Upper lobe of left lung (tissue), 6 donors: ENCODE results near the gene AK1. TPM values are rescaled to one million over a fixed set of nuclear protein-coding genes. Genes with fewer than 3 reads are reported as not detected.

Experiments used
- ATAC-seq, 2 donors: fragments of 200-7000 bp; cut with Tn5 transposase; one replicate each; pipeline ENCODE4 v1.9.1; 2022; ENCODE audit warnings: mild to moderate bottlenecking in 2 of 2, moderate library complexity in 2 of 2; ENCODE audit not compliant: low FRiP score in 2 of 2
- DNase-seq, 2 donors: peaks; one replicate each; pipeline ENCODE4 v3.0.0-alpha.2; 2019 to 2020
- H3K27ac ChIP-seq, 4 donors: fragments of 200-600 bp; sonication (generic); one replicate each; pipeline ENCODE4 v1.5.1; 2016 to 2019
- H3K27me3 ChIP-seq, 4 donors: fragments of 200-600 bp; sonication (generic); one replicate each; pipeline ENCODE4 v1.5.1; 2017 to 2019
- H3K36me3 ChIP-seq, 4 donors: fragments of 200-600 bp; sonication (generic); one replicate each; pipeline ENCODE4 v1.5.1; 2016 to 2019
- H3K4me1 ChIP-seq, 4 donors: fragments of 200-600 bp; sonication (generic); one replicate each; pipeline ENCODE4 v1.5.1; 2018 to 2019
- H3K4me3 ChIP-seq, 4 donors: fragments of 200-600 bp; sonication (generic); one replicate each; pipeline ENCODE4 v1.5.1; 2017 to 2019; ENCODE audit warnings: mild to moderate bottlenecking in 2 of 4, moderate library complexity in 1 of 4
- H3K9me3 ChIP-seq, 4 donors: fragments of 200-600 bp; sonication (generic); one replicate each; pipeline ENCODE4 v1.5.1; 2018 to 2019
- EP300 ChIP-seq, 4 donors: sonication (generic); formaldehyde crosslinking; IDR thresholded peaks; one replicate each; pipeline ENCODE4 v1.5.1; 2017; ENCODE audit warnings: antibody characterized with exemption in 4 of 4, control low read depth in 2 of 4
- POLR2A ChIP-seq, 4 donors: fragments of 450-650 bp; IDR thresholded peaks; one replicate each; pipeline ENCODE4 v1.5.1; 2016 to 2017; ENCODE audit warnings: antibody characterized with exemption in 4 of 4, mild to moderate bottlenecking in 2 of 4
- POLR2AphosphoS5 ChIP-seq, 2 donors: sonication (generic); formaldehyde crosslinking; IDR thresholded peaks; one replicate each; pipeline ENCODE4 v1.5.1; 2017; ENCODE audit warnings: antibody characterized with exemption in 2 of 2
- WGBS, 2 donors: methylation state at CpG; one replicate each; pipeline ENCODE4 v1.1.5; 2017 to 2018; 5-methylcytosine and 5-hydroxymethylcytosine counted together
- total RNA-seq, 6 donors: library from RNA; depleted of rRNA in 4 of 6; stranded (reverse); fragments of >200 nt in 4 of 6; gene quantifications; one replicate each; pipeline versions ENCODE4 v1.1.0 to v1.2.1, GENCODE V29; 2016 to 2021
- TF ChIP-seq, protein P1 (sequence below), 6 experiments: fragments of 450-650 bp in 4 of 6; fragments of 200-600 bp in 2 of 6; sonication (generic) in 2 of 6; IDR thresholded peaks; one replicate each; pipeline ENCODE4 v1.5.1; 2016 to 2019; ENCODE audit warnings: antibody characterized with exemption in 6 of 6
- donor health status: DM: no; HTN: no; CAD: no; lungs with moderate emphysema.
- donor health status: DM: no; HTN: yes; CAD: no; lungs with severe emphysema.

AK1 gene
- total RNA-seq, 6 donors from 2014 or later, result 106 to 239 (median 161) TPM

DNA sequence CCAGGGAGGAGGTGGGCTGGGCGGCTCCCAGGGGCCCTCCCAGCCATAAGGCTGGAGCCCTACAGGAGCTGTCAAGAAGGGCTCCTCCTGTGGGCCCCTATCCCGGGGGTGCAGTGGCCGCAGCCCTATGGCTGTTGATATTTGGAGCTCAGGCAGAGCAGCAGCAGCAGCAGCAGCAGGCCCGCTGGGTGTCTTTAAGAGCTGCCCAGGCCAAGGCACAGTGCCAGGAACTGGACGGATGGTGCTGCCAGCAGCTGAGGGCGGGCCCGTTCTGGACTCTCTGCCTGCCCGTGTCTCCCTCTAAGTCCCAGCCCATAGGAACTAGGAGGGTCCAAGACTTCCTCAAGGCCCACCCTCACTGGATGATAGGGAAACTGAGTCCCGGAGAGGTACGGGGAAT lies 3.6 kb downstream of the AK1 start:
- no peaks in the 10 kb centered on the region for H3K9me3 ChIP-seq
- peaks cover 5 to 35% (median 25%) of the 10 kb centered on the region in 4 donors for H3K36me3 ChIP-seq
- 60% methylated on average over 10 of the region's 10 CpGs; no CpG with 5 or more reads in 1 of the 2 donors for WGBS, 2 donors
- peak overlapping the region in 2 of 4 donors; percentile 70 to 71 for H3K4me3 ChIP-seq
- DNase-seq, result peak; percentile 81 to 86
- no peak for ATAC-seq
- no peaks in the 10 kb centered on the region for H3K27me3 ChIP-seq
- peak overlapping the region; percentile 11 to 88 (median 62) for H3K27ac ChIP-seq
- H3K4me1 ChIP-seq, result peaks cover 52 to 65% (median 59%) of the 10 kb centered on the region in 4 donors
- TF ChIP-seq EP300 (IDR thresholded peaks at IDR 0.05) (no peak), POLR2AphosphoS5 (IDR thresholded peaks at IDR 0.05) (no peak), POLR2A (IDR thresholded peaks at IDR 0.05) (no peak)
- TF ChIP-seq, protein P1, sequence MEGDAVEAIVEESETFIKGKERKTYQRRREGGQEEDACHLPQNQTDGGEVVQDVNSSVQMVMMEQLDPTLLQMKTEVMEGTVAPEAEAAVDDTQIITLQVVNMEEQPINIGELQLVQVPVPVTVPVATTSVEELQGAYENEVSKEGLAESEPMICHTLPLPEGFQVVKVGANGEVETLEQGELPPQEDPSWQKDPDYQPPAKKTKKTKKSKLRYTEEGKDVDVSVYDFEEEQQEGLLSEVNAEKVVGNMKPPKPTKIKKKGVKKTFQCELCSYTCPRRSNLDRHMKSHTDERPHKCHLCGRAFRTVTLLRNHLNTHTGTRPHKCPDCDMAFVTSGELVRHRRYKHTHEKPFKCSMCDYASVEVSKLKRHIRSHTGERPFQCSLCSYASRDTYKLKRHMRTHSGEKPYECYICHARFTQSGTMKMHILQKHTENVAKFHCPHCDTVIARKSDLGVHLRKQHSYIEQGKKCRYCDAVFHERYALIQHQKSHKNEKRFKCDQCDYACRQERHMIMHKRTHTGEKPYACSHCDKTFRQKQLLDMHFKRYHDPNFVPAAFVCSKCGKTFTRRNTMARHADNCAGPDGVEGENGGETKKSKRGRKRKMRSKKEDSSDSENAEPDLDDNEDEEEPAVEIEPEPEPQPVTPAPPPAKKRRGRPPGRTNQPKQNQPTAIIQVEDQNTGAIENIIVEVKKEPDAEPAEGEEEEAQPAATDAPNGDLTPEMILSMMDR (IDR thresholded peaks at IDR 0.05), result no peak

DNA sequence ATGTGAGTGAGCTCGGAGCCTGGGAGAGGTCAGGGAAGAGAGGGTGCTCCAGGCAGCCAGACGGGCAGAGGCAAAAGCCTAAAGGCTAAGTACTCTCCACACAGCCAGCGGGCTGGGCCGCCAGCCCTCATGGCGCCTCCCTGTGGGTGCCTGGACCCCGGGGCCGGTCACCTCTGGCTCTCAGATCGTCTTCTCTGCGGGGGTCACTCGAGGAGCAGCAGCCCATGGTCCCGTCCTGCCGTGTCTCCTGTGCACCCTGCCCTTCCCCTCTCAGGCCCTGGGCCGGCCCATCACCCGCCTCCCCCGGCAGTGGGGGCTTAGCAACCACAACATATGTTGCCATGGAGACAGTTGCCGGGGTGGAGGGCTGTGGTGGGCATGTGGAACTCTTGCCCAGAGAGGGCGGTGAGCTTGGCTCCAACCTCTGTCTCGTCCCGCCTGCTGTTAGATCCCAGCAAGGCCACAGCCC lies 4.2 kb downstream of the AK1 start:
- Histone ChIP-seq H3K36me3 (peaks cover 5 to 41% (median 28%) of the 10 kb centered on the region in 4 donors), H3K4me3 (no peak overlapping the region), H3K27me3 (no peaks in the 10 kb centered on the region), H3K27ac (peak overlapping the region in 3 of 4 donors; percentile 40 to 88 (median 85)), H3K4me1 (peaks cover 47 to 66% (median 61%) of the 10 kb centered on the region in 4 donors), H3K9me3 (no peaks in the 10 kb centered on the region)
- TF ChIP-seq, protein P1 (IDR thresholded peaks at IDR 0.05), result no peak
- TF ChIP-seq EP300 (IDR thresholded peaks at IDR 0.05), result no peak
- no peak for ATAC-seq
- peak in 1 of 2 donors; percentile 77 for DNase-seq
- 75 to 80% methylated on average over 15 to 19 of the region's 19 CpGs for WGBS, 2 donors

DNA sequence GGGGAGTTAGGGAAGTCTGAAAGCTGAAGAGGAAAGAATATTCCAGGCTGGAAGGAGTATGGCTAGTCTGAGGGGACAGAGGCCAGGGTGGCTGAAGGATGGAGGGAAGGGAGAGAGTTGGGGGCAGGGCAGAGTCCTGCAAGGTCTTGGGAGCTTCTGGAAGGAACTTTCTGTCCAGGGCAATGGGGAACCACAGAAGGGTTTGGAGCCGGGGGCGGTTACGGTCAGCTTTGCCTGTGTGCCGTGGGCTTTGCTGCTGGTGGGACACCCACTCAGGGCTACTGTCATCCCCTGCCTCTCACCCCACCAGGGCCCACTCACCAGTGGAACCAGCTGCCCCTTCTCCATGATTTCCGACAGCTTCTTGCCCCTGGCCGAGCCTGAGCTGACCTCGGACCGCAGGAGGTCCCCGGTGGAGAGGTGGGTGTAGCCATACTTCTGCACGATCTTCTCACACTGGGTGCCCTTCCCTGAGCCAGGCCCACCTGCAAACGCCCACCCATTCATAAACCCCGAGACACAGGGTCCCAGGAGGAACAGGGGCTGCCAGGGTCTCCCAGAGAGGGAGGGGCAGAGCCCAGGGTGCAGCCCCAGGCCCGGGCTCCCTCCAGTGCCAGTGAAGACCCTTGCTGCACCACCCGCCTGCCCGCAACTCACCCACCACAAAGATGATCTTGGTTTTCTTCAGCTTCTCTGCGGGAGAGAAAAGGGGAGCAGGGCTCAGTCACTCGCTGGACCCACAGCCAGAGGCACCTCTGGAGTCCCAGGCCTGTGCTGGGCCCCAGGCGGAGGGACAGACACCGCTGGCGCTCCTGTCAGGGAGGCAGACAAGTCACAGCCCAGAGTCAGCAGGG lies 4.9 kb downstream of the AK1 start:
- whole genome bisulfite sequencing, 2 donors, result 95 to 97% methylated on average over 7 to 18 of the region's 20 CpGs
- peaks cover 42 to 66% (median 61%) of the 10 kb centered on the region in 4 donors for H3K4me1 ChIP-seq

DNA sequence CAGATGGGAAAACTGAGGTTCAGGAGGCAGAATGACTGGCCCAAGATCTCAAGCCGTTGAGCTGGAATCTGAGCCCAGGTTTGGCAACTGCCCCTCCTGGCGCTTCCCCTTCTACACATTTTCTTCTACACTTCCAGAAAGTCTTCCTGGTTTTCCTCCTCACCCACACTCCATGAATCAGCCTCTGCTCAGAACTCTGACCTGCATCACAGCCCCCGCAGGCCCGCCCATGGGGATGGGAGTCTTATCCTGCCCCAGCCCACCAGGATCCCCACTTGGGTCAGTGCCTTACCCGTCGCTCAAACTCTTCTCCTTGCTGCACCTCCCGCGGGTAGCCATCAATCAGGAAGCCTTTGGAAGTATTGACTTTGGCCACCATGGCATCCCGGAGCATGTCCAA lies 5.9 kb downstream of the AK1 start:
- H3K27me3 ChIP-seq, result no peaks in the 10 kb centered on the region
- H3K4me3 ChIP-seq, result no peak overlapping the region
- H3K4me1 ChIP-seq, result peaks cover 43 to 66% (median 59%) of the 10 kb centered on the region in 4 donors
- no peak for TF ChIP-seq POLR2AphosphoS5 (IDR thresholded peaks at IDR 0.05)
- TF ChIP-seq POLR2A (IDR thresholded peaks at IDR 0.05), result no peak
- TF ChIP-seq EP300 (IDR thresholded peaks at IDR 0.05), result no peak
- TF ChIP-seq, protein P1 (IDR thresholded peaks at IDR 0.05), result no peak
- H3K27ac ChIP-seq, result no peak overlapping the region
- ATAC-seq, result no peak
- no peak for DNase-seq
- H3K9me3 ChIP-seq, result no peaks in the 10 kb centered on the region
- WGBS, 2 donors, result 87 to 92% methylated on average over 9 of the region's 9 CpGs
- peaks cover 5 to 48% (median 37%) of the 10 kb centered on the region in 4 donors for H3K36me3 ChIP-seq

More for the DNA sequence above, 4.9 kb downstream of the AK1 start:
- Histone ChIP-seq H3K9me3 (no peaks in the 10 kb centered on the region), H3K27ac (peak overlapping the region in 1 of 4 donors; percentile 88), H3K27me3 (no peaks in the 10 kb centered on the region), H3K4me3 (no peak overlapping the region), H3K36me3 (peaks cover 5 to 47% (median 34%) of the 10 kb centered on the region in 4 donors)
- ATAC-seq, result no peak
- TF ChIP-seq EP300 (IDR thresholded peaks at IDR 0.05), result no peak
- TF ChIP-seq, protein P1 (IDR thresholded peaks at IDR 0.05), result no peak
- no peak for TF ChIP-seq POLR2AphosphoS5 (IDR thresholded peaks at IDR 0.05)
- TF ChIP-seq POLR2A (IDR thresholded peaks at IDR 0.05), result no peak
- no peak for DNase-seq
